Mammary epithelial cell (primary cell): Measurements from ENCODE around the gene GNG13.

Experiments used
- EZH2 ChIP-seq: IDR thresholded peaks from 2 replicates; pipeline ENCODE4 v1.6.1; 2012; ENCODE audit warnings: low read length, inconsistent platforms, borderline replicate concordance
- TF ChIP-seq, protein P1 (sequence below), 2 donors: IDR thresholded peaks in 1 of 2; conservative IDR thresholded peaks in 1 of 2; 2 replicates each; pipeline ENCODE4 v1.5.1; 2011 to 2012; ENCODE audit warnings: inconsistent platforms in 2 of 2, low read length in 2 of 2, mild to moderate bottlenecking in 2 of 2, control low read depth in 1 of 2, low read depth in 1 of 2; ENCODE audit not compliant: insufficient read depth in 1 of 2; ENCODE audit errors: extremely low read depth in 1 of 2

- TF ChIP-seq, protein P1, sequence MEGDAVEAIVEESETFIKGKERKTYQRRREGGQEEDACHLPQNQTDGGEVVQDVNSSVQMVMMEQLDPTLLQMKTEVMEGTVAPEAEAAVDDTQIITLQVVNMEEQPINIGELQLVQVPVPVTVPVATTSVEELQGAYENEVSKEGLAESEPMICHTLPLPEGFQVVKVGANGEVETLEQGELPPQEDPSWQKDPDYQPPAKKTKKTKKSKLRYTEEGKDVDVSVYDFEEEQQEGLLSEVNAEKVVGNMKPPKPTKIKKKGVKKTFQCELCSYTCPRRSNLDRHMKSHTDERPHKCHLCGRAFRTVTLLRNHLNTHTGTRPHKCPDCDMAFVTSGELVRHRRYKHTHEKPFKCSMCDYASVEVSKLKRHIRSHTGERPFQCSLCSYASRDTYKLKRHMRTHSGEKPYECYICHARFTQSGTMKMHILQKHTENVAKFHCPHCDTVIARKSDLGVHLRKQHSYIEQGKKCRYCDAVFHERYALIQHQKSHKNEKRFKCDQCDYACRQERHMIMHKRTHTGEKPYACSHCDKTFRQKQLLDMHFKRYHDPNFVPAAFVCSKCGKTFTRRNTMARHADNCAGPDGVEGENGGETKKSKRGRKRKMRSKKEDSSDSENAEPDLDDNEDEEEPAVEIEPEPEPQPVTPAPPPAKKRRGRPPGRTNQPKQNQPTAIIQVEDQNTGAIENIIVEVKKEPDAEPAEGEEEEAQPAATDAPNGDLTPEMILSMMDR (conservative IDR thresholded peaks at IDR 0.05 in 1 of 2, IDR thresholded peaks at IDR 0.05 in 1 of 2; ENCODE audit: extremely low read depth in 1 of 2, insufficient read depth in 1 of 2, low read depth in 1 of 2, low read length in 2 of 2) = no peak
- no peak for TF ChIP-seq EZH2
Measured at GRCh38 chr16:768428-768827, 32.1 kb downstream of the GNG13 start.
